Fibroblast of the aortic adventitia (primary cell): ENCODE measurements around the gene SLC47A1. TPM values are rescaled to one million over a fixed set of nuclear protein-coding genes. Genes with fewer than 3 reads are reported as not detected.
"Not testable (repeated sequence)": the region's sequence is repeated elsewhere in the genome, so short reads cannot be mapped to it uniquely, and the experiment has no call there.

Experiments used
- DNase-seq: peaks from one replicate; pipeline ENCODE4 v3.0.0-alpha.2; 2010; ENCODE audit warnings: low read depth
- H3K4me3 ChIP-seq: 2 replicates; pipeline ENCODE4 v1.5.1; 2011; ENCODE audit warnings: low read depth, mild to moderate bottlenecking, control low read depth, low read length, moderate library complexity
- CTCF ChIP-seq: IDR thresholded peaks from 2 replicates; pipeline ENCODE4 v1.5.1; 2011; ENCODE audit warnings: mild to moderate bottlenecking, low read length, control low read depth, inconsistent platforms; ENCODE audit not compliant: insufficient read depth
- total RNA-seq: library from RNA; depleted of rRNA; stranded (reverse); fragments of >200 nt; gene quantifications from 2 replicates; pipeline ENCODE4 v1.2.3, GENCODE V29; 2012; ENCODE audit warnings: low replicate concordance

SLC47A1 gene
- total RNA-seq, 1 donor: 0.27 TPM

DNA sequence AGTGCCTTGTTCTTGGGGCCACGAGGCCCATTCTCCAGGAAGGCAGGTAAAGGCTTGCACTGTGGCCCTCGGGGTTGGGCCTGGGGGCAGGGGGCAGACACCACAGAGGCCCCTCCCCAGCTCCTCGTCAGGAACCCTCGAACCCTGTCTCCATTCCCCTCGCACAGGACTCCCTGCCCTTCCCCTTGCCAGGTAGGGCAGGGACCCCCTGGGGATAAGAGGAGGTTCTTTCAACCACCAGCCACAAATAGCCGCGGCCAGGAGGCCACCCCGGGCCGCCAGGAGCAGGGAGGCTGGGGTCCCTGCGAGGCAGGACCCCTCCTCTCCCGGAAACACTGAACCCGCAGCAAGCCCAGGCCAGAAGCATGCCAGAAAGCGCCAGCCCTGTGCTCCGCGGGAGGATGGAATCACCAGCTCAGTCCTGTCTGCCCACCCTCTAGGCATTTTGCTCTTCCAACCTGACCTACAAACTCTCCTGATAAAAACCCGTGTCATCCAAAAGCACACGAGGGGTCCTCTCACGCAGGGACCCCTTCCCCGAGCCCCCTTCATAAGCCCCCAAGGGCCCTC is 45.6 kb downstream of the SLC47A1 start:
- DNase-seq: no peak
- no peak for TF ChIP-seq CTCF
- no peak overlapping the region for H3K4me3 ChIP-seq

- DNase-seq: no peak
- no peak for TF ChIP-seq CTCF
- peak overlapping the region; percentile 28 for H3K4me3 ChIP-seq
These were observed 46.4 kb downstream of the SLC47A1 start for GRCh38 chr17:19579867-19580565.

DNA sequence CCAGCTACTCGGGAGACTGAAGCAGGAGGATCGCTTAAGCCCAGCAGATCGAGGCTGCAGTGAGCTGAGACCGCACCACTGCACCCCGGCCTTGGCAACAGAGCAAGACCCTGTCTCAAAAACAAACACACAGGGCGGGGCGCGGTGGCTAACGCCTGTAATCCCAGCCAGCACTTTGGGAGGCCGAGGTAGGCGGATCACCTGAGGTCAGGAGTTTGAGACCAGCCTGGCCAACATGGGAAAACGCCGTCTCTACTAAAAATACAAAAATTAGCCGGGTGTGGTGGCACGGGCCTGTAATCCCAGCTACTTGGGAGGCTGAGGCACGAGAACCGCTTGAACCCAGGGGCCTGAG is 46.9 kb downstream of the SLC47A1 start:
- not testable (repeated sequence) for DNase-seq, H3K4me3 ChIP-seq

DNA sequence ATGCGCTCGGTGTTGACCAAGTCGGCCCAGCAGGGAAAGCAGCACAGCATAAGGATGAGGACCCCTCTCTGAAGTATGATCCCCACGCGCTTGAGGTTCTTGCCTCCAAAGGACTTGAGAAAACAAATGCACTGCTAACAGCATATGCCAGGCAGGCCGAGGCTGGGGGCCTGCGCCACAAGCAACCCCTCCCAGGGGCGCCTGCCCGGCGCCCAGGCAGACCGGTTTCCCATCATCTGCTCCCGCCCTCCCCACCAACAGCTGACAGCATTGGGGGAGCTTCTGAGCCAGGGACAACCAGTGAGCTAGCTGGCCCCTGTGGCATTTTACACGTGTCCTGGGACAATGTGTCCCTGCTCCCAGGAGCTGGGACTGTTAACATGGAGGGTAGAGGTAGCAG is 48.5 kb downstream of the SLC47A1 start:
- H3K4me3 ChIP-seq, DNase-seq: not testable (repeated sequence)

- no peak for DNase-seq
- H3K4me3 ChIP-seq: no peak overlapping the region
- TF ChIP-seq CTCF: no peak
These were observed 50.2 kb downstream of the SLC47A1 start for GRCh38 chr17:19583871-19584270.

DNA sequence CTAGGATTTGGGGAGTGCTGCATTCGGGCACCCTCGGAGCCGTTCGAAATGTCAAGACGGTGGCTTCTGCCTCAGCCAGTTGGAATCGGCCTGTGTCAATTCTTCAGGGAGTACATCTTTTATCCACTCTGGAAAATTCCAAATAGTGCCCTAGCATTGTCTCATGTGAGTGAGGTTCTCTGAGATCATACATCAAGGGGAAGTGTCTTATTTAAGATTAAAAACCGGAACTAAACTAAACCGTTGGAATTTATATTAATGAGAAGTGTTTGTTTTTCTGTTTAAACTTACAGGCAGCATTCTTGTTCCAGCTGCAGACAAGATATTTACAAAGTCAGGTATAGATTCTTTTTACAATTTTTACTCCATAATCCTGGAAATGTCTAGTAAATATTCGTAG is 56.8 kb downstream of the SLC47A1 start:
- H3K4me3 ChIP-seq: no peak overlapping the region
- no peak for TF ChIP-seq CTCF
- no peak for DNase-seq

DNA sequence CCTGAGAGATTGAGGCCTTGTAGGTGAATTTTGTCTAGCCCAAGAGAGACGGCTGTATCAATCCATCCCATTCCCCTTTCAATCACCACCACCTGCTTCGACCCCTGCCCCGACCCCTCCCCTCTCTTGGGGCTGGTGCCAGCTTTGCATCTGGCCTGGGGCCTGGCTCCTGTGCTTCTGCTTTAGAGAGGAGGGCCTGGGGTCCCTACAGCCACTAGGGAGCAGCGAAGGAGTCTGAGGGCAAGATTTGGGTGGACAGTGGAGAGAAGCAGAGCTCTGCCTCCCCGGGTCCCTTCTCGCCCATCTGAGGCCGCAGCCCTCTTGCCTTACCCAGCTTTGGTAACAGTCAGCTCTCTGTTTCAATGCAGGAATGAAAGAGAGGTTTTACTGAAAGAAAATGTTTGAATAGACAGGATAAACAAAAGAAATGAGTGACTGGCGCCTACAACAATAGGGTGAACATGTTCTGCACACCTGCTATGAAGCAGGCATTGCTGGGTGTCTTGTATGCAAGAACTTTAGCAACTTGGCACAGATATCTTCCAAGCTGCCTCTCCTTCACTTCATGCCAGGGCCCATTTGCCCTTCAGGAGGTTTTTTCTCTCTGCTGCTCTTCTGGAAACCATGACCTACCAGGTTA is 57.4 kb downstream of the SLC47A1 start:
- DNase-seq: no peak
- no peak overlapping the region for H3K4me3 ChIP-seq

More for the DNA sequence above, 57.4 kb downstream of the SLC47A1 start:
- no peak for TF ChIP-seq CTCF
